Amniotic epithelial cell (primary cell): ENCODE data around the gene GAL3ST2.
"Not testable (repeated sequence)": the region's sequence is repeated elsewhere in the genome, so short reads cannot be mapped to it uniquely, and the experiment has no call there.

Experiments used
- DNase-seq: peaks from one replicate; pipeline ENCODE4 v3.0.0-alpha.2; 2010; ENCODE audit warnings: low read depth

The GAL3ST2 gene

DNA sequence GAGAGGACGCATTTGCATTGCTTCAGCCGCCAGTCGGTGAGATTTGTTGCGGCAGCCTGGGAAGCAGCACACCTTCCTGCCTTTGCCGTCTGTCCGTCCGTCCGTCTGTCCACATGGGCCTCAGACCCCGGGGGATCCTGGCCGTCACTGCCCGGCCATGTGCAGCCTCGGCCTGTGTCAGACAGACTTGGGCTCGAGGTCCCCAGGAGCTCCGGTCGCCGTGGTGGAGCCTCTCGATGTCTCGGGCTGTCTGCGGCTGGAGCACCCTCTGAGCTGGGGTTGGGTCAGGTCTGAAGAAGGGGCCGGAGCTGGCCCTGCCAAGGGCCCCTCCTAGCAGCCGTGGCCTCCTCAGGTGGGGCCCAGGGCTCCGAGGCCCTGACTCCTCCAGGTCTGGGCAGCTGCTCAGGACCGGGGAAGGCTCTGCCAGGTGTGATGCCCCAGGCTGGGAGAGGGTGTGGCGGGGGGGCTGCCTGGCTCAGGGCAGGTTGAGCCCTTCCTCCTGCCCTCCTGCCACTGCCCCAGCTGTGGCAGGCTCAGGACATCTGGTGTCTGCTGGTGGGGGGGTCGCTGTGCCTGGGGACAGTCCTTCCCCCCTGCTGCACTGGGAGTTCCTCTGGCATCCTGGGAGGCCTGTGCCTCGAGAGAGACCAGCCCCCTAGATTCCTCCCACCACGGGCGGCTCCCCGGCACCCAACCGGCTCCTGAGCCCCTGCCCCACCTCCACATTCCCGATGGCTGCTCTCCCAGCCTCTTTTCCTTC lies 44.2 kb downstream of the GAL3ST2 start:
- no peak for DNase-seq

DNA sequence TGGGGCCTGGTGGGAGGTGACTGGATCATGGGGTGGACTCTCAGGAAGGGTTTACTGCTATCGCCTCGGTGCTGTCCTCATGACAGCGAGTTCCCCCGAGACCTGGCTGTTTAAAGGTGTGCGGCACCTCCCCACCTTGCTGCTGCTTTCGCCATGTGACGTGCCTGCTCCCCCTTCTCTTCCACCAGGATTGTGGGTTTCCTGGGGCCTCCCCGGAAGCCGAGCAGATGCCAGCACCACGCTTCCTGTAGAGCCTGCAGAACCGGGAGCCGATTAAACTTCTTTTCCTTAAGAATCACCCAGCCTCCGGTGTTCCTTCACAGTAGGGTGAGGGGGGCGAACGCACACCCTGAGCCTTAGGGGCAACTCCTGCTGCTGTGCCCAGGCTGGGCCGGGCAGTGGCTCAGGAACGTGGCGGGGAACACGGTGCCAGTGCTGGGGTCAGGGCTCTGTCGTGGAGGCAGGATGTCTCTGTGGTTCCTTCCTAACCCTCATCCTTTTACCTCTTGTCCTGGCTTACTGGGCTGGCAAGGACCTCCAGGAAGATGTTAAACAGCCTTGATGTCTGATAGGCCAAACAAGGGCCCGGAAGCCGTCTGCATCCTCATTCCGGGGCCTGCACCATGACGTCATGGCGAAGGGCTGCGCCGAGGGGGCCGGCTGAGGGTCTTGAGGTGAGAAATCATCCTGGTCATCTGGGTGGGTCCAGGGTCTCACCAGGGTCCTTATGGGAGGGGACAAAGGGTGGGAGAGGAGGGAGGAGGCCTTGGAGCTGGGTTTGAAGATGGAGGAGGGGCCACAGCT lies 45.0 kb downstream of the GAL3ST2 start:
- no peak for DNase-seq

DNA sequence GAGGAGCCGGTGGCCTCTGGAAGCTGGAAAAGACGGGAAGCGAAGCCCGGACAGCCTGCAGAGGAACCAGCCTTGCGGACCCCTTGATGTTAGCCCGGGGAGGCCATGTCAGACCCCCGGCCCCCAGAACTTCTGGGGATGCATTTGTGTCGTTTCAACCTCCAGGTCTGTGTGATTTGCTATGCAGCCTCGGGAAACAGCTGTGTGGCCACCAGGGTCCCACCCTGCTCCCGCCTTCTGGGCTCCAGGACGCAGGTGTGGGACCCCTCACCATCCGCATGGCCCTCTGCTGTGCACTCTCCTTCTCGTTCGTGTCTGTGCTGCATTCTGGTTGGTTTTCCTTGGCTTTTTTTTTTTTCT lies 45.6 kb downstream of the GAL3ST2 start:
- DNase-seq: no peak

GRCh38 chr2:241823531-241824437 lies 47.2 kb downstream of the GAL3ST2 start:
- DNase-seq: not testable (repeated sequence)

DNA sequence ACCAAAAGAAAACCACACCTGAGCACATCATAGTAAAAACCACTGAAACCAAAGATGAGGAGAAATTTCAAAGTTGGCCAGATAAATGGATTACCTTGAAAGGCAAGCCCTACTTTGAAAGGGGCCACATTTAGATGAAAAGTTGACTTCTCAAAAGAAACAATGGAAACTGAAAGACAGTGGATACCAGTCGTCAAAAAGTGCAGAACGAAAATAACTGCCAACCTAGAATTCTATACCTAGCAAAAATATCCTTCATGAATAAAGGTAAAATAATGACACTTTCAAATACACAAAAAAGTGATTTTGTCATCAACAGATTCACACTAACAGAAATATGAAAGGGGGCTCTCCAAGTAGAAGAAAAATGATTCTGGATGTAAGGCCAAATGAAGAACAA lies 50.8 kb downstream of the GAL3ST2 start:
- no peak for DNase-seq

DNA sequence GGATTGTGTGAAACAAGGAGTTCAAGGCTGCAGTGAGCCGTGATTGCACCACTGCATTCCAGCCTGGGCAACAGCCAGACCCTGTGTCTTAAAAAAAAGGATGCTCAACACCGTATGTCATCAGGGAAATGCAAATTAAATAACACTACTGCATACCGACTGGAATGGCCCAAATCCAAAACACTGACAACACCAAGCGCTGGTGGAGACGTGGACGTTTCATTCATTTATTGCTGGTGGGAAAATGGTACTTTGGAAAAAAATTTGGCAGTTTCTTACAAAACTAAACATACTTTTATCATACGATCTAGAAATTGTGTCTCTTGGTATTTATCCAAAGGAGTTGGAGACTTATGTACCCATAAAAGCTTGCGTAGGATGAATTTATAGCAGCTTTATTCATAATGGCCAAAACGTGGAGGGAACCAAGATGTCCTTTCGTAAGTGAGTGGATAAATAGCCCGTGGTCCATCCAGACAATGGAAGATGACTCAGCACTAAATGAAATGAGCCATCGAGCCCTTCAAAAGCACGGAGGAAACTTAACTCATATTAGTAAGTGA lies 56.6 kb downstream of the GAL3ST2 start:
- DNase-seq: peak; percentile 27

DNA sequence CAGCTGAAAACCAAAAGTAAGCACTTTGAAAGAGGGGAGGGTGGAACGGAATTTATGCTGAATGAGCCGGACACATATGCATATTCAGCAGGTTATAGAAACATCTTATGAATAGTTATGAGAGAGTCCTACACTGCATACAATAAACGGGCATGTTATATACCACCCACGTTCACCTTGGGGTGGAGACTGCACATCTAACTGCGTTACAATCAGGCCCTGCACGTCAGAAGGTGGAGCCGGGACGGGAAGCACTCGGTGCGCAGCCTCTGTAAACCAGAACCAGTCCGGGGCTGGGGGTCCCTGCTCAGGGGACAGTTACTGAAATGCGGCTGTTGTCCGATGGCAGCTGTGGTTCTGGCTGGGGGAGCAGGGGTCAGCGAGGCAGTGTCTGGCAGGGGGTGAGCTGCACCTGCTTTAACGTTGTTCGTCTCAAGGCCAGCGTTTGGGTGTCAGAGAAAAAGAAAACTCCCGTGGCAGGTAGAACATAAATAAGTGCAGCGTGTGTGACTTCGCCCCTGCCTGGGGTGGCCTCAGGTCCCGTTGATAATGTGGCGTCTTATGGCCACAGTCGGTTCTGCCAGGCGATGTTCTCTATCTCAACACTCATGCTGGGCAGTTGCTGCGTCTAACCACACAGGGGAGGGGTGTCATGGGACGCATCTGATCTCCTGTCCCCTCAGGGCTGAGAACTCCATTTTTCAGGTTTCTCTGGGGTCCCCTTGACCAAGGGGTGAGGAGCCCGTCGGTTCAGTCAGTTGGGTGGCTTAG lies 57.3 kb downstream of the GAL3ST2 start:
- DNase-seq: not testable (repeated sequence)

DNA sequence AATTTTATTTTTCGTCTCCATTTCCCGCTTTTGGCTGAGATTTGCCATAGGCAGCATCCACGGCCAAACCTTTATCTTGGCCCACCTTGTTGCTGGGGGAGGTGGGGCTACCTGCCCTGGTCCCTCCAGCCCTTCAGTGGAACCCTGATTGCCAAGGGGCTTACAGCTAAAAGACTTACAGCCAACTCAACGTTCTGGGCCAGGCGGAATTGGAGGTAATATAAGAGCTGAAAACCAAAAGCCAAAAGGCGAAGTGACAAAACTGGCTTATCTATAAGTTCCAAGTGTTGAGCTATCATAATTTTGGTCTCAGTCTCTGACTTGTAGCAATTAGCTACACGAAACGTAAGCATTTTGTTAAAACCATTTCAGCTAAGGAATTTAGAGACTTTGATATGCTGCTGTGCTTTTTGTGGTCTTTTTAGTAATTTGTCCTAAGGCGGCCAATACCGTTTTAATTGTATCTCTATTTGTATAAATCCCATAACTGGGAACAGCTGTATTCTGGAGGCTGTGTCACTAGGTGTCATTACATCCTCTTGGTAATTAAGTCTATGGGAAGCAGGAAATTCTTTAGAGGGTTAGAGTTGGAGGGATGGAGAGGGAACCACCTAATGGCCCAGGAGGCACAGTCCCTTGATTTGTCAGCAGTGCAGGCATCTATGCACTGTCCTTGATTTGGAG lies 58.0 kb downstream of the GAL3ST2 start:
- DNase-seq: no peak

DNA sequence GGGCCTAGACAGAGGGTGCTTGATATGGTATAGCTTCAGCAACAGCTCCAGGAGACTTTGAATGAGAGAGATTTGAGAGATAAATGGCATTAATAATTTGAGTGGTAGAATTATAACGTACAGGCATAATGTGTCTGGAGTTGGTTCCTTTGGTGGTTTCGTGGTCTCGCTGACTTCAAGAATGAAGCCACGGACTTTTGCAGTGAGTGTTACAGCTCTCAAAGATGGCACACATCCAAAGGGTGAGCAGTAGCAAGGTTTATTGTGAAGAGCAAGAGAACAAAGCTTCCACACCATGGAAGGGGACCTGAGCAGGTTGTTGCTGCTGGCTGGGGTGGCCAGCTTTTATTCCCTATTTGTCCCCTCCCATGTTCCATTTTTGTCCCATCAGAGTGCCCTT lies 59.0 kb downstream of the GAL3ST2 start:
- peak; percentile 12 for DNase-seq

DNA sequence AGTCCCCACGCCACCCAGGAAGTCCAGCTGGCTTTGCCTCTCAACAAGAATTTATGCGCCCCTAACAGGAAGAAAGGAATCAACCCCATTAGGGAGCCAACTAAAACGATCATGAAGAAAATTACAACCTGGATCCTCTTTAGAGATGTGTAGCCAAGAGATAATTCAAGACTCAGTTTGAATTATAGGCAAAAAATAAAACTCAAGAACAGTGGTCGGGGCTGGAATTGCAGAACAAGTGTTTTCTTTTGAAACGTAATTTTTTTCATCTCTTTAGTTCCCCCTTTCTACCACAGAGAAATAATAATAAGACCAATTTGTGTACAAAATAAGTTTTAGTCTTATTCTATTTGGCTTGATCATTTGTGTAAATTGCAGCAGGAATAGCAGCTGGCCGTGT lies 59.7 kb downstream of the GAL3ST2 start:
- DNase-seq: no peak

DNA sequence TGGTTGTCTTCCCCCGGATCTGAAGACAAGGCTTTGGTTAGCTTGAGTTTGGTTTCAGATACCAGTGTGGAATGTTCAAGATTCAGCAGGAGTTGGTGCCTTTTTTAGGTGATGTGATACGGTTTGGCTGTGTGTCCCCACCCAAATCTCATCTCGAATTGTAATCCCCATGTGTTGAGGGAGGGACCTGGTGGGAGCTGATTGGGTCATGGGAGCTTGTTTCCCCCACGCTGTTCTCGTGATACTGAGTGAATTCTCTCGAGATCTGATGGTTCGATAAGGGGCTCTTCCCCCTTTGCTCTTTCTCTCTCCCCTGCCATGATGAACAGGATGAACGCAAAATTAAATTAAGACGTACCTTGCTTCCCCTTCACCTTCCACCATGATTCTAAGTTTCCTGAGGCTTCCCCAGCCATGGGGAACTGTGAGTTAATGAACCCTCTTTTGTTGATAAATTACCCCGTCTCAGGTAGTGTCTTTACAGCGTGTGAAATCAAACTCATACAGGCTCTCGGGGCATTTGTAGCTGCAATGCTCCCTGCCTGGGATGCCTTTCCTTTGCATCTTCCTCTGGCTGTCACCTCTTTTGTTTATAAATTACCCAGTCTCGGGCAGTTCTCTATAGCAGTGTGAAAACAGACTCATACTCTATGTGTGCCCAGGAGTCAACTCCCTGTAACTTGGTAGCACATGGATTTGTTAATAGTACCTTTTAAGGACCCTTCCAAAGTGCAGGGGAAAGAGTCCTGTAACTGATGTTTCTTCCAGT lies 60.8 kb downstream of the GAL3ST2 start:
- no peak for DNase-seq

DNA sequence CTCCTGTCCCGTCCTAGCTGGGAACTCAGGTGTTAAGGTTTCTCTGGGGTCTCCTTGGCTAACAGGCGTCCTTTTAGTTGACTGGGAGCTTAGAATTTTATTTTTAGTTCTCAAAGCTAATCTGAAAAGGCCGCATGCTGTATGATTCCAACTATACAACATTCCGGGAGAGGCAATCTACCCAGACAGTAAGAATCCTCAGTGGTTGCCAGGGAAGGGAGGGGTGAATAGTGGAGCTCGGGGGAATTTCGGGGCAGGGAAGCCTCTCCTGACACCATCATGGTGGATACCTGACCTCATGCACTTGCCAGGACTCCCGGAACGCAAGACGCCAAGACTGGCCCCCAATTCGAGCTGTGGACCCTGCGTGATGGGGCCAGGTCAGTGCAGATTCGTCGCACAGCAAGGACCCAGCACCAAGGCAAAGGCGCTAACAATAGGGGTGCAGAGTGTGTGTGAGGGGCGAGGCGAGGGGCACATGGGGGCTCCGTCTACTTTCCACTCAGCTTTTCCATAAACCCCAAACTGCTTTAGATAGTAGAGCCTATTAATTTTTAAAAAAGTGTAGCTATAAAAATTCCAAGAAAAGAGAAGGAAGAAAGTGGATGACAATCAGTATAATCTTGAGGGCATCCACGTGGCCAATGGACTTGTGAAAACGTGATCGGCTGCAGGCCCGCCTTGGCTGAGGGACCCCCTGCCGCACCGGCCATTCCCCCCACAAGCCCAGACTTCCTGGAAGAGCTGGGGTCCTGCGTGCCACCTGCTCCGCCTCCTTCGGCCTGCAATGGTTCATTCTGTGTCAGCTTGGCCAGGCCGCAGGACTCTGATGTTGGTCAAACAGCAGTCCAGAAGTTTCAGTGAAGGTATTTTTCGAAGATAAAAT lies 64.8 kb downstream of the GAL3ST2 start:
- no peak for DNase-seq

DNA sequence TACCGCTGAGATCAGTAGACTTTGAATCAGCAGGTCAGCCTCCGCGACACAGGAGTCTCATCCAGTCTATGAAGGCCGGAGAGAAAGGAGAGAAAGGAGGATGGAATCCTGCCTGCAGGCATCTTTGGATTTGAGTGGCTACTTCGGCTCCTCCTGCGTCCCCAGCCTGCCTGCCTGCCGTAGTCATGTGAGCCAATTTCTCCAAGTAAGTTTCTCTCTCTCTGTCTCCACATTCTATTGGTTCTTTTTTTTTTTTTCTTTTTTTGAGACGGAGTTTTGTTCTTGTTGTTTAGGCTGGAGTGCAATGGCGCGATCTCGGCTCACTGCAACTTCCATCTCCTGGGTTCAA lies 65.4 kb downstream of the GAL3ST2 start:
- no peak for DNase-seq

DNA sequence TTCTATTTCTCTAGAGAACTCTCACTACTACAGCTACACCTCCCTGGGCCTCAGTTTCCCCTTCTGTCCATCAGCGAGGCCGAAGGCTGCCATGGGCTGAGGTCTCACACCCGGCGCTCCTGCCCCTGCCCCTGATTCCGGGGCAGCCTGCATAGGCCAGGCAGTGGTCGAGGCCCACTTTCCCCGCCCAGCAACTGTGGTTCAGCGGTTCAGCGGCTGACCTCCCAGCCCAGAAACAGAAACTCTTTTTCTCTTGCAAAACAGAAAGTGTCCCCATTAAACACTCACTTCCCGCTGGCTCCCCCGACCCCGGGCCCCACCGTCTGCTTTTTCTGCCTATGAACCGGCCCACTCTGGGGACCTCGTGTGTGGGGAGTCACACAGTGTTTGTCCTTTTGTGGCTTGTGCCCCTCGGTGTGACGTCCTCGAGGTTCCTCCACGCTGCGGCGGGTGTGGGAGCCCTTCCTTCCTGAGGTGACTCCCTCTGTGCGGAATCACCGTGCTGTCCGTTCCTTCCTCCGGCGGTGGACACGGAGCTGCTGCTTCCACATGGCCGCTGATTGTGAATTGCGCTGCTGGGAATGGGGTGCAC lies 66.1 kb downstream of the GAL3ST2 start:
- DNase-seq: no peak

DNA sequence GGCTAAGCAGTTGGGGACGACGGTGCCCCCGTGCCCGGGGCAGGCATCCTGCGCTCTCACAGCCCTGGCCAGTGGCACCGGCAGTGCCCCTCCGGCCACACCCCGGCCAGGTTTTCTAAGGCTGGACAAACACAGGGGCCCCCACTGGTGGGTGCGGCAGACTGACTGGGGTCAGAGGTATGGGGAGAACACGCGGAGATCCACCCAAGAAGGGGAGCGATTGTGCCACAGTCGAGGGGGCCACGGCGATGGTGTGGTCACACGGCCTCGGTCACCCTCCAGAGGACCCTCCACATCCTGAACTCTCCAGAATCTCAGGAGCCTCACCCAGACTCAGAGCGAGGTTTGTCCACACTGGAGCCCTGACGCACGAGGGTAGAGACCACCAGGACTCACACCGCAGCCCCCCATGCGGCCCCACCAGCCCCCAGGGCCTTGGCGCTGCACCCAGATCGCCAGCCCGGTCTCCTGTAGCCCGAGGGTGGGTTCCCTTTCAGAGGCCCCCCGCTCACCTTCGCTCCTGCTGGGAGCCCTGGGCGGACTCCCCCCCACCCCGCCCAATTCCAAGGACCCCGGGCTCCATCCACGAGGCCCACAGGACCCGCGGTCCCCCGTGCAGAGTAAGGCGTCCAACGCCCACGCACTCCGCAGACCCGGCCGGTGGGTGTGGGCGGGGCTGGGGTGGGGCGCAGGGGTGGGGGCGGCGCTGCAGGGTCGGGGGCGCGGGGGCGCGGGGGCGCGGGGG lies 66.9 kb downstream of the GAL3ST2 start:
- DNase-seq: no peak

DNA sequence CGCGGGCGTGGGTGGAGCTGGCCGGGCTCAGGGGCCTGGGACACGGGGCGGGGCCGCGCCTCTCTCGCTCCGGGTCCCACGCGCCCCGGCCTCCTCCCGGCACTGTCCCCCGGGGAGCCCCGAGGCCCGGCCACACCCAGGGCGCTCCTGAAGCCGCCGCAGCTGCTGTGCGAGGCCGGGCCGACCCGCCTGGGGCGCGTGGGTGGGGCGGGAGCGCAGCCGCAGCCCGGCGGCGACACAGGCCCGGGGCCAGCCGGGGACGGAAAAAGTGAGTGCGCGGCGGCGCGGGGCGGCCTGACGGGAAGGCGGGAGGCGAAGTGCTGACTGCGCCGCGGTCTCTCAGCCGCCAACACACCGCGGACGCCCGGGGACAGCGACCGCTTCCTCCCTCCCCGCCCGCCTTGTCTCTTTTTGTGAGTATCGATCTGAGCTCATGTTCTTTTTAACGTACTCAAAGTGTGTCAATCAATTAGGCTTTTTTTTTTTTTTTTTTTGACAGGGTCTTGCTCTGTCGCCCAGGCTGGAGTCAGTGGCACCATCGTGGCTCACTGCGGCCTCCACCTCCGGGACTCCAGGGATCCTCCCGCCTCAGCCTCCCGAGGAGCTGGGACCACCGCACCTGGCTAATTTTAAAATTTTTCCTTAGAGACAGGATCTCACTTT lies 67.6 kb downstream of the GAL3ST2 start:
- no peak for DNase-seq

GRCh38 chr2:241844831-241845578 lies 68.4 kb downstream of the GAL3ST2 start:
- no peak for DNase-seq
